DND-41 (cell line): ENCODE results near the gene EGFL7.

Experiments used
- EZH2 ChIP-seq: IDR thresholded peaks from 3 replicates; pipeline ENCODE4 v1.6.1; 2012; ENCODE audit warnings: borderline replicate concordance, low read depth, mild to moderate bottlenecking, moderate library complexity, low read length, inconsistent platforms; ENCODE audit not compliant: severe bottlenecking
- TF ChIP-seq, protein P1 (sequence below): IDR thresholded peaks from 2 replicates; pipeline ENCODE4 v1.5.1; 2012; ENCODE audit warnings: borderline replicate concordance, low read length, moderate library complexity, mild to moderate bottlenecking; ENCODE audit not compliant: poor library complexity, severe bottlenecking; ENCODE audit errors: extremely low read depth

DNA sequence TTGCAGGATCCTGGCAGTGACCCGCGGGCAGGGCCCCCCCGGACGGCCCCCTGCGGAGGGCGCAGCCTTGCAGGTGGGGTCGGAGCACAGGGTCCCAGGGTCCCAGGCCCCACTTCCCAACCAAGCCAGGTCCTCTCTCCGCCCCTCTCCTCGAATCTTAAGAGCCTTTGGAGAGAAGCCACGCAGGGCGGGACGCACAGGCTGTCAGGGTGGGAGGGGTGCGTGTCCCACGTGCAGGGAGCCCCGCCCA is 18.4 kb upstream of the EGFL7 start:
- TF ChIP-seq, protein P1, sequence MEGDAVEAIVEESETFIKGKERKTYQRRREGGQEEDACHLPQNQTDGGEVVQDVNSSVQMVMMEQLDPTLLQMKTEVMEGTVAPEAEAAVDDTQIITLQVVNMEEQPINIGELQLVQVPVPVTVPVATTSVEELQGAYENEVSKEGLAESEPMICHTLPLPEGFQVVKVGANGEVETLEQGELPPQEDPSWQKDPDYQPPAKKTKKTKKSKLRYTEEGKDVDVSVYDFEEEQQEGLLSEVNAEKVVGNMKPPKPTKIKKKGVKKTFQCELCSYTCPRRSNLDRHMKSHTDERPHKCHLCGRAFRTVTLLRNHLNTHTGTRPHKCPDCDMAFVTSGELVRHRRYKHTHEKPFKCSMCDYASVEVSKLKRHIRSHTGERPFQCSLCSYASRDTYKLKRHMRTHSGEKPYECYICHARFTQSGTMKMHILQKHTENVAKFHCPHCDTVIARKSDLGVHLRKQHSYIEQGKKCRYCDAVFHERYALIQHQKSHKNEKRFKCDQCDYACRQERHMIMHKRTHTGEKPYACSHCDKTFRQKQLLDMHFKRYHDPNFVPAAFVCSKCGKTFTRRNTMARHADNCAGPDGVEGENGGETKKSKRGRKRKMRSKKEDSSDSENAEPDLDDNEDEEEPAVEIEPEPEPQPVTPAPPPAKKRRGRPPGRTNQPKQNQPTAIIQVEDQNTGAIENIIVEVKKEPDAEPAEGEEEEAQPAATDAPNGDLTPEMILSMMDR, result no peak
- TF ChIP-seq EZH2, result no peak
